ENCODE measurements around the gene PCSK2.

DNA sequence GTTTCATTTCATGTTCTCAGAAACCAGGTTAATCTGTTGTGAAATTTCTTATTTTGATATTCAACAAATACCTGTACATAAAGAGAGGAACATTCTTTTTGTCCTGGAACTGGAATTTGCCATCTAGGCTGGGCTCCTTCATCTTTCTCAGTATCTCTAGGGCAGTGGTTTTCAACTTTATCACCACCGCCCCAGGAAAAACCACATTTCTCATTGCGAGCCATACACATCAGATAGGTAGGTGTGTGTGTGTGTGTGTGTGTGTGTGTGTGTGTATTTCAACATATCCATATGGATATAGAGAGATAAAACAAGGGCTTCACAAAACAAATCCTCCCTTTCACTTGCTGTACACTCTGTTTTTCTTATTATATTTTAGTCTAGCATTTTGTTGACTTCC lies 280.2 kb downstream of the PCSK2 start:
- TF ChIP-seq POLR2A (IDR thresholded peaks at IDR 0.05; ENCODE audit: low read depth, low read length) (no peak), TAF1 (IDR thresholded peaks at IDR 0.05; ENCODE audit: low read depth, low read length) (no peak), SPI1 (IDR thresholded peaks at IDR 0.05; ENCODE audit: low read depth, low read length) (no peak), POLR2AphosphoS5 (IDR thresholded peaks at IDR 0.05; ENCODE audit: low read depth, low read length) (no peak), PAX5 (IDR thresholded peaks at IDR 0.05; ENCODE audit: insufficient read depth, low read length, severe bottlenecking) (no peak)

Data from GM12891 (cell line).